Caco-2 (cell line): Measurements from ENCODE around the gene OGDH. TPM values are rescaled to one million over a fixed set of nuclear protein-coding genes. Genes with fewer than 3 reads are reported as not detected.

ENCODE experiments used
- BruUV-seq: library from RNA; stranded (reverse); fragments of 400-500 nt; replicated peaks from 2 replicates; lab custom pipeline; 2021; lab: Mats Ljungman, UMichigan
- CTCF ChIA-PET: fragments of 300-600 bp; sonication (Branson Sonifier 250); formaldehyde crosslinking; loops from one replicate; lab custom pipeline; 2022; ENCODE audit warnings: antibody characterized with exemption; lab: Charles Lee
- POLR2A ChIA-PET: fragments of 300-600 bp; sonication (Branson Sonifier 250); formaldehyde crosslinking; loops from one replicate; lab custom pipeline; 2022; ENCODE audit warnings: antibody characterized with exemption; lab: Charles Lee
- DNase-seq, 2 experiments: peaks; one replicate each; pipeline versions ENCODE4 v3.0.0 to v3.0.0-alpha.2; 2020 to 2022
- H3K27me3 ChIP-seq: replicated peaks from 2 replicates; pipeline ENCODE4 v1.6.0; 2011; ENCODE audit warnings: low read length; ENCODE audit not compliant: control insufficient read depth, insufficient read depth
- H3K36me3 ChIP-seq: 2 replicates; pipeline ENCODE4 v1.5.1; 2011; ENCODE audit warnings: low read length; ENCODE audit not compliant: control insufficient read depth, insufficient read depth
- H3K4me1 ChIP-seq: fragments of 250-450 bp; sonication (Bioruptor Pico); 2 replicates; pipeline ENCODE4 v1.5.1; 2020; ENCODE audit warnings: mild to moderate bottlenecking
- H3K4me3 ChIP-seq: 2 replicates; pipeline ENCODE4 v1.5.1; 2011; ENCODE audit warnings: low read depth, mild to moderate bottlenecking, control low read depth, low read length
- H3K9me3 ChIP-seq: fragments of 250-450 bp; sonication (Bioruptor Pico); 2 replicates; pipeline ENCODE4 v1.5.1; 2020; ENCODE audit warnings: mild to moderate bottlenecking, moderate library complexity
- H3K27ac Mint-ChIP-seq: one replicate; pipeline ENCODE4 v1.8.0; 2022; ENCODE audit warnings: mixed read lengths; ENCODE audit not compliant: unreplicated experiment
- H3K27me3 Mint-ChIP-seq: one replicate; pipeline ENCODE4 v1.8.0; 2022; ENCODE audit warnings: mixed read lengths; ENCODE audit not compliant: insufficient read depth, unreplicated experiment
- H3K36me3 Mint-ChIP-seq: one replicate; pipeline ENCODE4 v1.8.0; 2022; ENCODE audit warnings: mild to moderate bottlenecking, mixed read lengths; ENCODE audit not compliant: insufficient read depth, unreplicated experiment
- H3K4me1 Mint-ChIP-seq: one replicate; pipeline ENCODE4 v1.8.0; 2022; ENCODE audit warnings: low read depth, mixed read lengths; ENCODE audit not compliant: unreplicated experiment
- H3K4me3 Mint-ChIP-seq: one replicate; pipeline ENCODE4 v1.8.0; 2022; ENCODE audit warnings: mild to moderate bottlenecking, moderate library complexity, mixed read lengths; ENCODE audit not compliant: unreplicated experiment
- H3K9me3 Mint-ChIP-seq: one replicate; pipeline ENCODE4 v1.8.0; 2022; ENCODE audit warnings: mixed read lengths; ENCODE audit not compliant: unreplicated experiment
- CTCF ChIP-seq, 2 experiments: fragments of 200-600 bp in 1 of 2; IDR thresholded peaks; 1 replicate in 1 of 2; 2 replicates in 1 of 2; pipeline versions ENCODE4 v1.5.1 to v1.8.0; 2011 to 2022; ENCODE audit warnings: antibody characterized with exemption in 1 of 2, control low read depth in 1 of 2, inconsistent platforms in 1 of 2, low read depth in 1 of 2, low read length in 1 of 2, mild to moderate bottlenecking in 1 of 2, moderate library complexity in 1 of 2; ENCODE audit not compliant: insufficient read depth in 1 of 2, severe bottlenecking in 1 of 2, unreplicated experiment in 1 of 2
- intact Hi-C: fragments of 100-400 bp; cut with micrococcal nuclease; formaldehyde crosslinking; loops from one replicate; pipeline ENCODE4 v1.10.0; 2022; ENCODE audit not compliant: unreplicated experiment
- total RNA-seq: library from RNA; stranded (reverse); gene quantifications from 2 replicates; pipeline ENCODE4 v1.2.3, GENCODE V29; 2022

OGDH gene
- total RNA-seq, 1 experiment from 2014 or later = 62.1 TPM

- H3K9me3 Mint-ChIP-seq = no peaks in the 10 kb centered on the region
- POLR2A ChIA-PET = no interaction called here
- CTCF ChIA-PET = no interaction called here
Observed at GRCh38 chr7:44625526-44626471, 19.4 kb downstream of the OGDH start.

DNA sequence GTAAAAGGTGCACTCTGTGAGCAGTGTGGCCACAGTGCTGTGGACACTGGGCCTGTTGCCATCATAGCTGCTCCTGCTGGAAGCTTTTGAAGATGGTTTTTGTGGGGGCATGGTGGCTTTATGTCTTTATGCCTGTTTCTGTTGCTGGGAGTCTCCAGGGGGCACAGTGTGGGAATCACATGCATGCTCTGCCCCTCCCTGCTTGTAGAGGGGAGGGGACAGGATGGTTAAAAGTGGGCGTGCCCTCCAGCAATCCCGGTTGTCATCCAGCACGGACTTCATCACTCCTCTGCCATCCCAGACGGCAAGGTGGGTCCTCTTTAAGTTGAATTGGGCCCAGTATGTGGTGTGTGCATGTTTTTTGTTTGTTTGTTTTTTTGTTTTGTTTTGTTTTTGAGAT lies 20.2 kb downstream of the OGDH start:
- intact Hi-C loops = no loop called here
- no peak for DNase-seq
- H3K9me3 ChIP-seq = no peaks in the 10 kb centered on the region
- Mint-ChIP-seq H3K4me3 (no peak overlapping the region), H3K4me1 (peaks cover 28% of the 10 kb centered on the region), H3K9me3 (no peaks in the 10 kb centered on the region), H3K27ac (no peak overlapping the region), H3K27me3 (no peaks in the 10 kb centered on the region), H3K36me3 (peaks cover 58% of the 10 kb centered on the region)
- H3K36me3 ChIP-seq = no peaks in the 10 kb centered on the region; the same call in none of the 2 replicates
- no peak for TF ChIP-seq CTCF (IDR thresholded peaks at IDR 0.05; ENCODE audit: insufficient read depth in 1 of 2, low read depth in 1 of 2, low read length in 1 of 2, severe bottlenecking in 1 of 2, unreplicated experiment in 1 of 2)
- ChIA-PET CTCF (no interaction called here), POLR2A (no interaction called here)
- H3K27me3 ChIP-seq = no peaks in the 10 kb centered on the region
- H3K4me1 ChIP-seq = peaks cover 14% of the 10 kb centered on the region
- BruUV-seq = no TSS peak
- H3K4me3 ChIP-seq = no peak overlapping the region

More at GRCh38 chr7:44625526-44626471, 19.4 kb downstream of the OGDH start:
- Histone ChIP-seq H3K36me3 (no peaks in the 10 kb centered on the region; the same call in none of the 2 replicates), H3K9me3 (no peaks in the 10 kb centered on the region), H3K27me3 (no peaks in the 10 kb centered on the region), H3K4me1 (peaks cover 12% of the 10 kb centered on the region), H3K4me3 (no peak overlapping the region)
- intact Hi-C loops = no loop called here
- BruUV-seq = no TSS peak
- no peak overlapping the region for H3K4me3 Mint-ChIP-seq
- H3K27ac Mint-ChIP-seq = no peak overlapping the region
- H3K27me3 Mint-ChIP-seq = no peaks in the 10 kb centered on the region
- peaks cover 50% of the 10 kb centered on the region for H3K36me3 Mint-ChIP-seq
- H3K4me1 Mint-ChIP-seq = peaks cover 27% of the 10 kb centered on the region
- no peak for DNase-seq
- no peak for TF ChIP-seq CTCF (IDR thresholded peaks at IDR 0.05; ENCODE audit: insufficient read depth in 1 of 2, low read depth in 1 of 2, low read length in 1 of 2, severe bottlenecking in 1 of 2, unreplicated experiment in 1 of 2)

GRCh38 chr7:44629829-44630522 lies 23.5 kb downstream of the OGDH start:
- ChIA-PET CTCF (no interaction called here), POLR2A (no interaction called here)
- H3K36me3 Mint-ChIP-seq = peaks cover 76% of the 10 kb centered on the region

More at GRCh38 chr7:44629829-44630522, 23.5 kb downstream of the OGDH start:
- H3K27me3 ChIP-seq = no peaks in the 10 kb centered on the region
- DNase-seq = no peak
- intact Hi-C loops = no loop called here
- H3K36me3 ChIP-seq = no peaks in the 10 kb centered on the region; the same call in none of the 2 replicates
- H3K4me3 ChIP-seq = no peak overlapping the region
- Mint-ChIP-seq H3K4me1 (peaks cover 41% of the 10 kb centered on the region), H3K27ac (peak overlapping the region; percentile 2), H3K27me3 (no peaks in the 10 kb centered on the region), H3K4me3 (no peak overlapping the region), H3K9me3 (no peaks in the 10 kb centered on the region)
- H3K9me3 ChIP-seq = no peaks in the 10 kb centered on the region
- TF ChIP-seq CTCF (IDR thresholded peaks at IDR 0.05; ENCODE audit: insufficient read depth in 1 of 2, low read depth in 1 of 2, low read length in 1 of 2, severe bottlenecking in 1 of 2, unreplicated experiment in 1 of 2) = no peak
- peaks cover 32% of the 10 kb centered on the region for H3K4me1 ChIP-seq
- BruUV-seq = no TSS peak
